ENCODE measurements around the gene GTF2A1. TPM values are rescaled to one million over a fixed set of nuclear protein-coding genes. Genes with fewer than 3 reads are reported as not detected.
"Not testable (repeated sequence)": the region's sequence is repeated elsewhere in the genome, so short reads cannot be mapped to it uniquely, and the experiment has no call there.

The GTF2A1 gene
- total RNA-seq, 6 experiments from 2014 or later, result 37.6 to 47.6 (median 40.3) TPM

GRCh38 chr14:81252278-81252677, 31.5 kb upstream of the GTF2A1 start:
- Mint-ChIP-seq H3K27ac (no peak overlapping the region), H3K4me1 (ENCODE audit: low read depth) (no peaks in the 10 kb centered on the region), H3K4me3 (no peak overlapping the region), H3K36me3 (ENCODE audit: low read depth) (no peaks in the 10 kb centered on the region), H3K9me3 (no peaks in the 10 kb centered on the region), H3K27me3 (ENCODE audit: insufficient read depth) (peaks cover 3% of the 10 kb centered on the region; the same call in 1 of the 2 replicates)
- no peak; the same call in 1 of the 2 replicates for TF ChIP-seq CTCF (IDR thresholded peaks at IDR 0.05)
- DNase-seq, result no peak

GRCh38 chr14:81247271-81247766, 26.6 kb upstream of the GTF2A1 start:
- DNase-seq, result no peak

GRCh38 chr14:81246461-81247270, 25.9 kb upstream of the GTF2A1 start:
- no peak for TF ChIP-seq CTCF (IDR thresholded peaks at IDR 0.05)

More at GRCh38 chr14:81247271-81247766, 26.6 kb upstream of the GTF2A1 start:
- Mint-ChIP-seq H3K4me3 (no peak overlapping the region), H3K4me1 (ENCODE audit: low read depth) (no peaks in the 10 kb centered on the region), H3K9me3 (peaks cover 5% of the 10 kb centered on the region; the same call in 1 of the 2 replicates), H3K27me3 (ENCODE audit: insufficient read depth) (no peaks in the 10 kb centered on the region; the same call in none of the 2 replicates), H3K27ac (no peak overlapping the region), H3K36me3 (ENCODE audit: low read depth) (no peaks in the 10 kb centered on the region)
- TF ChIP-seq CTCF (IDR thresholded peaks at IDR 0.05), result no peak

GRCh38 chr14:81245771-81246170, 25.0 kb upstream of the GTF2A1 start:
- no peaks in the 10 kb centered on the region for H3K36me3 Mint-ChIP-seq (ENCODE audit: low read depth)
- H3K4me1 Mint-ChIP-seq (ENCODE audit: low read depth), result no peaks in the 10 kb centered on the region
- peaks cover 5% of the 10 kb centered on the region; the same call in 1 of the 2 replicates for H3K9me3 Mint-ChIP-seq
- no peak for DNase-seq
- TF ChIP-seq CTCF (IDR thresholded peaks at IDR 0.05), result no peak
- H3K4me3 Mint-ChIP-seq, result no peak overlapping the region
- no peak overlapping the region for H3K27ac Mint-ChIP-seq
- H3K27me3 Mint-ChIP-seq (ENCODE audit: insufficient read depth), result no peaks in the 10 kb centered on the region; the same call in none of the 2 replicates

More at GRCh38 chr14:81246461-81247270, 25.9 kb upstream of the GTF2A1 start:
- Mint-ChIP-seq H3K27me3 (ENCODE audit: insufficient read depth) (no peaks in the 10 kb centered on the region; the same call in none of the 2 replicates), H3K36me3 (ENCODE audit: low read depth) (no peaks in the 10 kb centered on the region), H3K27ac (no peak overlapping the region), H3K4me1 (ENCODE audit: low read depth) (no peaks in the 10 kb centered on the region), H3K4me3 (no peak overlapping the region), H3K9me3 (peaks cover 5% of the 10 kb centered on the region; the same call in 1 of the 2 replicates)
- DNase-seq, result peak; percentile 47

GRCh38 chr14:81244431-81244830, 23.7 kb upstream of the GTF2A1 start:
- H3K36me3 Mint-ChIP-seq (ENCODE audit: low read depth); H3K4me1 Mint-ChIP-seq (ENCODE audit: low read depth); H3K9me3 Mint-ChIP-seq; DNase-seq; H3K27ac Mint-ChIP-seq; H3K4me3 Mint-ChIP-seq; H3K27me3 Mint-ChIP-seq (ENCODE audit: insufficient read depth): not testable (repeated sequence)

- no peak overlapping the region for H3K4me3 Mint-ChIP-seq
- H3K36me3 Mint-ChIP-seq (ENCODE audit: low read depth), result no peaks in the 10 kb centered on the region
- no peak for TF ChIP-seq CTCF (IDR thresholded peaks at IDR 0.05)
- H3K9me3 Mint-ChIP-seq, result peaks cover 5% of the 10 kb centered on the region; the same call in 1 of the 2 replicates
- no peak for DNase-seq
- no peaks in the 10 kb centered on the region; the same call in none of the 2 replicates for H3K27me3 Mint-ChIP-seq (ENCODE audit: insufficient read depth)
- H3K4me1 Mint-ChIP-seq (ENCODE audit: low read depth), result no peaks in the 10 kb centered on the region
- no peak overlapping the region for H3K27ac Mint-ChIP-seq
Observed at GRCh38 chr14:81243499-81243898, 22.7 kb upstream of the GTF2A1 start.

GRCh38 chr14:81236849-81237248, 16.1 kb upstream of the GTF2A1 start:
- H3K9me3 Mint-ChIP-seq; DNase-seq; H3K4me1 Mint-ChIP-seq (ENCODE audit: low read depth); H3K27ac Mint-ChIP-seq; H3K4me3 Mint-ChIP-seq; H3K36me3 Mint-ChIP-seq (ENCODE audit: low read depth); H3K27me3 Mint-ChIP-seq (ENCODE audit: insufficient read depth): not testable (repeated sequence)

All from HFFc6 (cell line).